HK-2 (cell line): Measurements from ENCODE around the gene S100A8.
"Not testable (repeated sequence)": the region's sequence is repeated elsewhere in the genome, so short reads cannot be mapped to it uniquely, and the experiment has no call there.

Source experiments
- DNase-seq: peaks from one replicate; pipeline ENCODE4 v3.0.0-alpha.2; 2018; ENCODE audit not compliant: unreplicated experiment

The S100A8 gene

GRCh38 chr1:153347049-153347448 is 43.8 kb downstream of the S100A8 start:
- DNase-seq: not testable (repeated sequence)

GRCh38 chr1:153346077-153346723 is 44.7 kb downstream of the S100A8 start:
- DNase-seq: no peak

GRCh38 chr1:153345187-153346076 is 45.4 kb downstream of the S100A8 start:
- no peak for DNase-seq

GRCh38 chr1:153344718-153345025 is 46.2 kb downstream of the S100A8 start:
- no peak for DNase-seq

- no peak for DNase-seq
Measured at GRCh38 chr1:153343811-153344717, 46.8 kb downstream of the S100A8 start.

GRCh38 chr1:153343040-153343681 is 47.7 kb downstream of the S100A8 start:
- DNase-seq: no peak

- no peak for DNase-seq
Measured at GRCh38 chr1:153342178-153342577, 48.7 kb downstream of the S100A8 start.

- no peak for DNase-seq
Measured at GRCh38 chr1:153341431-153341934, 49.4 kb downstream of the S100A8 start.

GRCh38 chr1:153340356-153340755 is 50.5 kb downstream of the S100A8 start:
- DNase-seq: no peak
